ENCODE results near the gene ZYG11A. TPM values are rescaled to one million over a fixed set of nuclear protein-coding genes. Genes with fewer than 3 reads are reported as not detected.

The ZYG11A gene
- total RNA-seq, 2 donors from 2014 or later, result 0.87 to 6.6 TPM

- Histone ChIP-seq H3K27me3 (replicated peaks; ENCODE audit: insufficient read depth) (no peaks in the 10 kb centered on the region), H3K27ac (no peak overlapping the region), H3K9me3 (no peaks in the 10 kb centered on the region), H3K36me3 (no peaks in the 10 kb centered on the region), H3K4me3 (no peak overlapping the region), H3K4me1 (replicated peaks) (no peaks in the 10 kb centered on the region)
- DNase-seq (ENCODE audit: low spot score), result no peak
- WGBS, result 90% methylated on average over 5 of the region's 5 CpGs
- TF ChIP-seq CTCF (IDR thresholded peaks at IDR 0.05), result no peak
- TF ChIP-seq POLR2AphosphoS5 (IDR thresholded peaks at IDR 0.05), result no peak
- TF ChIP-seq POLR2A (IDR thresholded peaks at IDR 0.05), result no peak
- intact Hi-C loops (cut with DNase I), result no loop called here
Measured at GRCh38 chr1:52848423-52848822, 5.9 kb downstream of the ZYG11A start.

- DNase-seq (ENCODE audit: low spot score), result no peak
- Histone ChIP-seq H3K4me1 (replicated peaks) (no peaks in the 10 kb centered on the region), H3K4me3 (no peak overlapping the region), H3K36me3 (no peaks in the 10 kb centered on the region), H3K27me3 (replicated peaks; ENCODE audit: insufficient read depth) (no peaks in the 10 kb centered on the region), H3K9me3 (no peaks in the 10 kb centered on the region), H3K27ac (no peak overlapping the region)
- 93% methylated on average over 4 of the region's 4 CpGs for WGBS
- TF ChIP-seq CTCF (IDR thresholded peaks at IDR 0.05), result no peak
- TF ChIP-seq POLR2AphosphoS5 (IDR thresholded peaks at IDR 0.05), result no peak
- TF ChIP-seq POLR2A (IDR thresholded peaks at IDR 0.05), result no peak
- intact Hi-C loops (cut with DNase I), result no loop called here
Measured at GRCh38 chr1:52850951-52851350, 8.4 kb downstream of the ZYG11A start.

GRCh38 chr1:52852854-52853253 lies 10.3 kb downstream of the ZYG11A start:
- H3K36me3 ChIP-seq, result no peaks in the 10 kb centered on the region
- TF ChIP-seq POLR2AphosphoS5 (IDR thresholded peaks at IDR 0.05) (no peak), CTCF (IDR thresholded peaks at IDR 0.05) (no peak), POLR2A (IDR thresholded peaks at IDR 0.05) (no peak)
- whole genome bisulfite sequencing, result 82% methylated on average over 2 of the region's 2 CpGs
- intact Hi-C loops (cut with DNase I), result no loop called here
- H3K27me3 ChIP-seq (replicated peaks; ENCODE audit: insufficient read depth), result no peaks in the 10 kb centered on the region
- H3K4me1 ChIP-seq (replicated peaks), result no peaks in the 10 kb centered on the region
- H3K27ac ChIP-seq, result no peak overlapping the region
- no peak overlapping the region for H3K4me3 ChIP-seq
- no peaks in the 10 kb centered on the region for H3K9me3 ChIP-seq
- no peak for DNase-seq (ENCODE audit: low spot score)

GRCh38 chr1:52855584-52855983 lies 13.0 kb downstream of the ZYG11A start:
- no peaks in the 10 kb centered on the region for H3K4me1 ChIP-seq (replicated peaks)
- H3K27me3 ChIP-seq (replicated peaks; ENCODE audit: insufficient read depth), result no peaks in the 10 kb centered on the region
- TF ChIP-seq POLR2AphosphoS5 (IDR thresholded peaks at IDR 0.05), result no peak
- no peaks in the 10 kb centered on the region for H3K36me3 ChIP-seq
- H3K27ac ChIP-seq, result no peak overlapping the region
- intact Hi-C loops (cut with DNase I), result no loop called here
- no peak overlapping the region for H3K4me3 ChIP-seq
- DNase-seq (ENCODE audit: low spot score), result no peak
- H3K9me3 ChIP-seq, result no peaks in the 10 kb centered on the region
- WGBS, result 98% methylated on average over 4 of the region's 4 CpGs

GRCh38 chr1:52856026-52856425 lies 13.5 kb downstream of the ZYG11A start:
- Histone ChIP-seq H3K4me1 (replicated peaks) (peaks cover 4% of the 10 kb centered on the region), H3K4me3 (no peak overlapping the region), H3K9me3 (no peaks in the 10 kb centered on the region), H3K27me3 (replicated peaks; ENCODE audit: insufficient read depth) (no peaks in the 10 kb centered on the region), H3K36me3 (no peaks in the 10 kb centered on the region), H3K27ac (no peak overlapping the region)
- intact Hi-C loops (cut with DNase I), result no loop called here
- no peak for DNase-seq (ENCODE audit: low spot score)
- TF ChIP-seq CTCF (IDR thresholded peaks at IDR 0.05), result no peak
- TF ChIP-seq POLR2AphosphoS5 (IDR thresholded peaks at IDR 0.05), result no peak
- no peak for TF ChIP-seq POLR2A (IDR thresholded peaks at IDR 0.05)
- WGBS, result 91% methylated on average over 4 of the region's 4 CpGs

All from prostate gland (tissue), 2 donors.